Measurements from ENCODE around the gene PARD3B.

The PARD3B gene

DNA sequence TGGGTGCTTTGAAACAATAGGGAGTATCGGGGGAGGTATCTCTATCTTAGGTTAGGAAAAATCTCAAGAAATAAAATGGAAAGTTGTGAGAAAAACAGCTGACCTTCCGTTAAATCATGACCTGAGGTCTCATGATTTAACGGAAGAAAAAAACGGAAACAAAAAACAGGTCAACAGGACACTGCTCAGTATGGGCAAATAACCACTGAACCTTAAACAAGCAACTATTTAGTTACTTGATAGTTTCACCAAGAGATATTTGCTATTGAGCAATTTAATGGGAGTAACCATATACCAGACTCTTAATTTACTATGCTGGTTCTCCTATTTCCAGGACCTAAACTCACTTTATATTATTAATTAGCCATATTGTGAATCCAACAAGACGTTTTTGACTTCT is 150.8 kb downstream of the PARD3B start:
- Mint-ChIP-seq H3K9me3 (no peaks in the 10 kb centered on the region), H3K27me3 (no peaks in the 10 kb centered on the region), H3K4me3 (no peak overlapping the region), H3K4me1 (no peaks in the 10 kb centered on the region), H3K36me3 (no peaks in the 10 kb centered on the region), H3K27ac (no peak overlapping the region)
- no peak for ATAC-seq (replicated peaks)
- no peak for DNase-seq

GRCh38 chr2:204705243-204705932 is 160.1 kb downstream of the PARD3B start:
- H3K4me1 Mint-ChIP-seq, result no peaks in the 10 kb centered on the region
- no peak for ATAC-seq (replicated peaks)

GRCh38 chr2:204706939-204707338 is 161.7 kb downstream of the PARD3B start:
- Mint-ChIP-seq H3K27me3 (no peaks in the 10 kb centered on the region), H3K4me1 (no peaks in the 10 kb centered on the region), H3K27ac (no peak overlapping the region), H3K36me3 (no peaks in the 10 kb centered on the region), H3K9me3 (no peaks in the 10 kb centered on the region), H3K4me3 (no peak overlapping the region)
- DNase-seq (no peak), ATAC-seq (replicated peaks) (no peak)

More at GRCh38 chr2:204705243-204705932, 160.1 kb downstream of the PARD3B start:
- Mint-ChIP-seq H3K27me3 (no peaks in the 10 kb centered on the region), H3K27ac (no peak overlapping the region), H3K4me3 (no peak overlapping the region), H3K36me3 (no peaks in the 10 kb centered on the region), H3K9me3 (no peaks in the 10 kb centered on the region)
- no peak for DNase-seq

- no peak for ATAC-seq (replicated peaks)
- no peak for DNase-seq
- H3K4me3 Mint-ChIP-seq, result no peak overlapping the region
- H3K36me3 Mint-ChIP-seq, result no peaks in the 10 kb centered on the region
- H3K27ac Mint-ChIP-seq, result no peak overlapping the region
- no peaks in the 10 kb centered on the region for H3K4me1 Mint-ChIP-seq
- peaks cover 0 to 4% of the 10 kb centered on the region in 2 donors for H3K9me3 Mint-ChIP-seq
- H3K27me3 Mint-ChIP-seq, result no peaks in the 10 kb centered on the region
These were observed 167.9 kb downstream of the PARD3B start for GRCh38 chr2:204713211-204713610.

- ATAC-seq (replicated peaks) (no peak), DNase-seq (no peak)
- no peaks in the 10 kb centered on the region for H3K4me1 Mint-ChIP-seq
- no peaks in the 10 kb centered on the region for H3K36me3 Mint-ChIP-seq
- H3K27me3 Mint-ChIP-seq, result no peaks in the 10 kb centered on the region
- peaks cover 0 to 5% of the 10 kb centered on the region in 2 donors for H3K9me3 Mint-ChIP-seq
- no peak overlapping the region for H3K4me3 Mint-ChIP-seq
- H3K27ac Mint-ChIP-seq, result no peak overlapping the region
These were observed 170.1 kb downstream of the PARD3B start for GRCh38 chr2:204715361-204715760.

DNA sequence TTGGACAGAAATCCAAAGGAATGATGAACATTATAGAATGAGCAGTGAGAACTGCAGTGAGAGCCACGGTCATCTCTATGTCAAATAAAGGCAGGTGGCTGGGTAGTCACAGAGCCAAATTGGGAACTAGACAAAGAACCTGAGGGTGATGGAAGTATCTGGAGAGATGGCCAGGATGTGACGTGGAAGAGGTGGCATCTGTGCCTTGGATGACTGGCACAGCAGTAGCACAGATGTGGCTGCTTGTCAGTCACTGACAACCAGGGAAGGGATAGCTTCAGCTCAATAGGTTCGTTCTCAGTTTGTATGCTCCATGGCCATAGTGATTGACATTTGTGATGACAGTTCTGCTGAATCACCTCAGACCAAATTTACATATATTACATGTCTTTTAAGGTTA is 172.3 kb downstream of the PARD3B start:
- DNase-seq (no peak), ATAC-seq (replicated peaks) (no peak)
- Mint-ChIP-seq H3K9me3 (peaks cover 0 to 5% of the 10 kb centered on the region in 2 donors), H3K4me3 (no peak overlapping the region), H3K36me3 (no peaks in the 10 kb centered on the region), H3K27me3 (no peaks in the 10 kb centered on the region), H3K4me1 (no peaks in the 10 kb centered on the region), H3K27ac (no peak overlapping the region)

- ATAC-seq (replicated peaks), result no peak
- Mint-ChIP-seq H3K36me3 (no peaks in the 10 kb centered on the region), H3K27ac (no peak overlapping the region), H3K27me3 (no peaks in the 10 kb centered on the region), H3K4me1 (no peaks in the 10 kb centered on the region), H3K4me3 (no peak overlapping the region), H3K9me3 (peaks cover 0 to 5% of the 10 kb centered on the region in 2 donors)
- no peak for DNase-seq
These were observed 173.3 kb downstream of the PARD3B start for GRCh38 chr2:204718607-204719006.

- Mint-ChIP-seq H3K4me1 (no peaks in the 10 kb centered on the region), H3K27me3 (no peaks in the 10 kb centered on the region), H3K9me3 (peaks cover 0 to 5% of the 10 kb centered on the region in 2 donors), H3K4me3 (no peak overlapping the region), H3K36me3 (no peaks in the 10 kb centered on the region), H3K27ac (no peak overlapping the region)
- DNase-seq (no peak), ATAC-seq (replicated peaks) (no peak)
These were observed 175.6 kb downstream of the PARD3B start for GRCh38 chr2:204720874-204721273.

DNA sequence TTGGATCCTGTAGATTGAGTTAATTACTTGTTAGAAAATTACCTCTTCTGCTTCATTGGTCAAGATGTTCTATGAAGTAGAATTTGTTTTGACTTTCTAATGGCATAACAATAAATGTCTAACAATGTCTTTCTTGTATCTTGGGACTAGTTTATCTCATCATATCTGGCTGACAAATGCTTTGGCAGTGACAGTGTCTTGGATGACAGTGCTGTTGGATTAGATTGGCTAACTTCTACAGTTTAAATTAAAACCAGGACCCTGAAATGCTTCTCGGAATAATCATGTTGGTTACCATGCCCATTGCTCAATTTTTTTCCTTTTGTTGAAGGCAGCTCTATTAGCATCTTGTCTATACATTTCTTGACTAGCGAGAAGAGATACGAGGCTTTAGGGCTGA is 176.9 kb downstream of the PARD3B start:
- Mint-ChIP-seq H3K4me3 (no peak overlapping the region), H3K27ac (no peak overlapping the region), H3K4me1 (no peaks in the 10 kb centered on the region), H3K9me3 (peaks cover 0 to 5% of the 10 kb centered on the region in 2 donors), H3K36me3 (no peaks in the 10 kb centered on the region), H3K27me3 (no peaks in the 10 kb centered on the region)
- DNase-seq (no peak), ATAC-seq (replicated peaks) (no peak)

GRCh38 chr2:204722691-204723090 is 177.4 kb downstream of the PARD3B start:
- H3K36me3 Mint-ChIP-seq, result no peaks in the 10 kb centered on the region
- no peak overlapping the region for H3K4me3 Mint-ChIP-seq
- ATAC-seq (replicated peaks) (no peak), DNase-seq (no peak)
- no peaks in the 10 kb centered on the region for H3K27me3 Mint-ChIP-seq
- H3K4me1 Mint-ChIP-seq, result no peaks in the 10 kb centered on the region
- H3K27ac Mint-ChIP-seq, result no peak overlapping the region
- H3K9me3 Mint-ChIP-seq, result peaks cover 0 to 5% of the 10 kb centered on the region in 2 donors

- Mint-ChIP-seq H3K27me3 (no peaks in the 10 kb centered on the region), H3K27ac (no peak overlapping the region), H3K4me3 (no peak overlapping the region), H3K36me3 (no peaks in the 10 kb centered on the region), H3K9me3 (peaks cover 0 to 3% of the 10 kb centered on the region in 2 donors), H3K4me1 (no peaks in the 10 kb centered on the region)
- no peak for DNase-seq
- ATAC-seq (replicated peaks), result no peak
These were observed 180.6 kb downstream of the PARD3B start for GRCh38 chr2:204725693-204726360.

GRCh38 chr2:204726831-204727230 is 181.6 kb downstream of the PARD3B start:
- no peak overlapping the region for H3K4me3 Mint-ChIP-seq
- H3K4me1 Mint-ChIP-seq, result no peaks in the 10 kb centered on the region
- peaks cover 0 to 3% of the 10 kb centered on the region in 2 donors for H3K9me3 Mint-ChIP-seq
- H3K36me3 Mint-ChIP-seq, result no peaks in the 10 kb centered on the region
- no peak overlapping the region for H3K27ac Mint-ChIP-seq
- ATAC-seq (replicated peaks), result no peak
- no peak for DNase-seq
- no peaks in the 10 kb centered on the region for H3K27me3 Mint-ChIP-seq

GRCh38 chr2:204727368-204727767 is 182.1 kb downstream of the PARD3B start:
- Mint-ChIP-seq H3K27ac (no peak overlapping the region), H3K4me1 (no peaks in the 10 kb centered on the region), H3K27me3 (no peaks in the 10 kb centered on the region), H3K4me3 (no peak overlapping the region), H3K36me3 (no peaks in the 10 kb centered on the region), H3K9me3 (peaks cover 0 to 3% of the 10 kb centered on the region in 2 donors)
- no peak for ATAC-seq (replicated peaks)
- DNase-seq, result no peak

- no peak for ATAC-seq (replicated peaks)
- Mint-ChIP-seq H3K36me3 (no peaks in the 10 kb centered on the region), H3K27ac (no peak overlapping the region), H3K4me1 (no peaks in the 10 kb centered on the region), H3K4me3 (no peak overlapping the region), H3K27me3 (no peaks in the 10 kb centered on the region), H3K9me3 (peaks cover 0 to 3% of the 10 kb centered on the region in 2 donors)
- DNase-seq, result no peak
These were observed 185.3 kb downstream of the PARD3B start for GRCh38 chr2:204730603-204731002.

DNA sequence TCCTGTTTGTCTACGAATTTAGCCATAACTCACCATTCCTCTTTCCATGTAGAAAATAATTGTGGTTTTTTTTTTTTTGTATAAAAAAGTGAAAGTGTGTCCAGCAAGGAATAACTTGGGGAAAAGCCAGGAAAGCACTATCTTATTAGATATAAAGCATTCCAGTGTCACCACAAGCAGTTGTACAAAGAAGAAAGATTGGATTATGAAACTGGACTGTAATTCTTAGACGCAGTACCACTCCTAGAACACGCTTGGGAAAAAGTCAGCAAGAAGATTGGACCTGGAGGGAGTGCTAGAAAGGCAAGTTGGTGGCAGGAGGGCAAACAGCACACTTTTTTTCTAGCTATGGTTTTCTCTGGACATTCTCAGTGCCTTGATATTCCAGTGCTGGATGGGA is 186.7 kb downstream of the PARD3B start:
- no peaks in the 10 kb centered on the region for H3K27me3 Mint-ChIP-seq
- no peak overlapping the region for H3K27ac Mint-ChIP-seq
- H3K4me1 Mint-ChIP-seq, result no peaks in the 10 kb centered on the region
- ATAC-seq (replicated peaks) (no peak), DNase-seq (no peak)
- H3K9me3 Mint-ChIP-seq, result no peaks in the 10 kb centered on the region
- H3K36me3 Mint-ChIP-seq, result no peaks in the 10 kb centered on the region
- H3K4me3 Mint-ChIP-seq, result no peak overlapping the region

All from stimulated activated naive B cell treated with anti-CD40 and anti-IgM and Interleukin-4, amounts not matched to agents 10 μg/mL and 1 μg/mL and 100 μg/mL, for 72 hours (primary cell).